OCI-LY7 (cell line): ENCODE data around the gene SCT. TPM values are rescaled to one million over a fixed set of nuclear protein-coding genes. Genes with fewer than 3 reads are reported as not detected.

Experiments used
- BruUV-seq: library from RNA; stranded (reverse); fragments of 400-500 nt; replicated peaks from 2 replicates; lab custom pipeline; 2021; lab: Mats Ljungman, UMichigan
- CTCF ChIA-PET: fragments of 300-600 bp; sonication (Branson Sonifier 250); formaldehyde crosslinking; loops from one replicate; lab custom pipeline; 2022; ENCODE audit warnings: antibody characterized with exemption; ENCODE audit not compliant: unreplicated experiment; lab: Charles Lee
- POLR2A ChIA-PET: fragments of 300-600 bp; sonication (Branson Sonifier 250); formaldehyde crosslinking; loops from one replicate; lab custom pipeline; 2022; ENCODE audit warnings: antibody characterized with exemption; lab: Charles Lee
- DNase-seq: peaks from one replicate; pipeline ENCODE4 v3.0.0-alpha.2; 2015; ENCODE audit warnings: low spot score
- H2AFZ ChIP-seq: fragments of 200-600 bp; sonication (generic), shearing (Covaris generic); 2 replicates; pipeline ENCODE4 v1.6.1; 2014; ENCODE audit warnings: mild to moderate bottlenecking, antibody characterized with exemption, low read length, moderate library complexity
- H3K27ac ChIP-seq: fragments of 200-600 bp; sonication (generic); 2 replicates; pipeline ENCODE4 v1.5.1; 2014; ENCODE audit warnings: mixed run types, low read depth, mild to moderate bottlenecking, moderate library complexity, low read length, inconsistent platforms; ENCODE audit not compliant: poor library complexity, severe bottlenecking
- H3K36me3 ChIP-seq: fragments of 200-600 bp; sonication (generic); 2 replicates; pipeline ENCODE4 v1.6.1; 2014; ENCODE audit warnings: mild to moderate bottlenecking, antibody characterized with exemption, low read length, moderate library complexity, mixed read lengths; ENCODE audit not compliant: insufficient read depth
- H3K4me1 ChIP-seq: fragments of 200-600 bp; sonication (generic); 2 replicates; pipeline ENCODE4 v1.5.1; 2014; ENCODE audit warnings: mild to moderate bottlenecking, low read length; ENCODE audit not compliant: insufficient read depth, poor library complexity, severe bottlenecking
- H3K4me2 ChIP-seq: fragments of 200-600 bp; sonication (generic); 2 replicates; pipeline ENCODE4 v1.6.1; 2014; ENCODE audit warnings: mild to moderate bottlenecking, low read length
- H3K4me3 ChIP-seq: fragments of 200-600 bp; sonication (generic); 2 replicates; pipeline ENCODE4 v1.5.1; 2014; ENCODE audit warnings: mild to moderate bottlenecking, low read depth, low read length; ENCODE audit not compliant: poor library complexity, severe bottlenecking
- H3K79me2 ChIP-seq: fragments of 200-600 bp; sonication (generic); 2 replicates; pipeline ENCODE4 v1.6.1; 2016; ENCODE audit warnings: low read depth, mild to moderate bottlenecking, low read length, moderate library complexity, mixed read lengths; ENCODE audit not compliant: insufficient read depth
- H3K9me2 ChIP-seq: fragments of 200-600 bp; sonication (generic); 2 replicates; pipeline ENCODE4 v1.6.1; 2016; ENCODE audit warnings: mild to moderate bottlenecking, low read length, mixed read lengths; ENCODE audit not compliant: insufficient read depth
- H3K9me3 ChIP-seq: fragments of 200-600 bp; sonication (generic); 2 replicates; pipeline ENCODE4 v1.6.1; 2014; ENCODE audit warnings: mild to moderate bottlenecking, mixed run types, low read length, mixed read lengths
- H4K20me1 ChIP-seq: fragments of 200-600 bp; sonication (generic); 2 replicates; pipeline ENCODE4 v1.6.1; 2014; ENCODE audit warnings: mild to moderate bottlenecking, antibody characterized with exemption, low read length, moderate library complexity, mixed read lengths; ENCODE audit not compliant: insufficient read depth
- EZH2phosphoT487 ChIP-seq: fragments of 200-600 bp; sonication (generic); IDR thresholded peaks from 2 replicates; pipeline ENCODE4 v1.6.1; 2018; ENCODE audit warnings: low read depth, borderline replicate concordance, mild to moderate bottlenecking, mixed run types, antibody characterized with exemption, low read length, moderate library complexity, mixed read lengths
- intact Hi-C: fragments of 100-400 bp; cut with micrococcal nuclease; formaldehyde crosslinking; loops from one replicate; pipeline ENCODE4 v1.10.0; 2022; ENCODE audit not compliant: unreplicated experiment
- total RNA-seq, 2 experiments: library from RNA; depleted of rRNA in 1 of 2; stranded (reverse); fragments of >200 nt in 1 of 2; shearing (Covaris generic) in 1 of 2; gene quantifications; 2 replicates each; pipeline ENCODE4 v1.2.3, GENCODE V29; 2014 to 2022
- TF ChIP-seq, protein P1 (sequence below): fragments of 200-600 bp; sonication (generic); conservative IDR thresholded peaks from 2 replicates; pipeline ENCODE4 v1.5.1; 2014; ENCODE audit warnings: mild to moderate bottlenecking, antibody characterized with exemption, low read length, moderate library complexity, mixed read lengths

SCT gene
- total RNA-seq, 2 experiments from 2014 or later, result not detected

DNA sequence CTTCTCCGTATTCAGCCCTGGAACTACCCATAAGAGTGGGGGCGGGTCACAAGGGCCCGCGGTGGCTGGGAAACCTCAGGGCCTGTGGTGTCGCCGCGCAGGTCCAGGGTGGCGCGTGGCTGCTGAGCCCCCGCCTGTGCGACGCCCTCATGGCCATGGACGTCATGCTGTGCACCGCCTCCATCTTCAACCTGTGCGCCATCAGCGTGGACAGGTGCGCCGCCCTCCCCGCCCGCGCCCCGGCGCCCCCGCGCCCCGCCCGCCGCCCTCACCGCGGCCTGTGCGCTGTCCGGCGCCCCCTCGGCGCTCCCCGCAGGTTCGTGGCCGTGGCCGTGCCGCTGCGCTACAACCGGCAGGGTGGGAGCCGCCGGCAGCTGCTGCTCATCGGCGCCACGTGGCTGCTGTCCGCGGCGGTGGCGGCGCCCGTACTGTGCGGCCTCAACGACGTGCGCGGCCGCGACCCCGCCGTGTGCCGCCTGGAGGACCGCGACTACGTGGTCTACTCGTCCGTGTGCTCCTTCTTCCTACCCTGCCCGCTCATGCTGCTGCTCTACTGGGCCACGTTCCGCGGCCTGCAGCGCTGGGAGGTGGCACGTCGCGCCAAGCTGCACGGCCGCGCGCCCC is 12.5 kb upstream of the SCT start:
- no peak overlapping the region for H3K4me3 ChIP-seq
- TF ChIP-seq, protein P1, sequence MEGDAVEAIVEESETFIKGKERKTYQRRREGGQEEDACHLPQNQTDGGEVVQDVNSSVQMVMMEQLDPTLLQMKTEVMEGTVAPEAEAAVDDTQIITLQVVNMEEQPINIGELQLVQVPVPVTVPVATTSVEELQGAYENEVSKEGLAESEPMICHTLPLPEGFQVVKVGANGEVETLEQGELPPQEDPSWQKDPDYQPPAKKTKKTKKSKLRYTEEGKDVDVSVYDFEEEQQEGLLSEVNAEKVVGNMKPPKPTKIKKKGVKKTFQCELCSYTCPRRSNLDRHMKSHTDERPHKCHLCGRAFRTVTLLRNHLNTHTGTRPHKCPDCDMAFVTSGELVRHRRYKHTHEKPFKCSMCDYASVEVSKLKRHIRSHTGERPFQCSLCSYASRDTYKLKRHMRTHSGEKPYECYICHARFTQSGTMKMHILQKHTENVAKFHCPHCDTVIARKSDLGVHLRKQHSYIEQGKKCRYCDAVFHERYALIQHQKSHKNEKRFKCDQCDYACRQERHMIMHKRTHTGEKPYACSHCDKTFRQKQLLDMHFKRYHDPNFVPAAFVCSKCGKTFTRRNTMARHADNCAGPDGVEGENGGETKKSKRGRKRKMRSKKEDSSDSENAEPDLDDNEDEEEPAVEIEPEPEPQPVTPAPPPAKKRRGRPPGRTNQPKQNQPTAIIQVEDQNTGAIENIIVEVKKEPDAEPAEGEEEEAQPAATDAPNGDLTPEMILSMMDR, result no peak
- no peak for TF ChIP-seq EZH2phosphoT487
- H3K27ac ChIP-seq, result no peak overlapping the region
- ChIA-PET CTCF (no interaction called here), POLR2A (no interaction called here)
- no peak overlapping the region for H2AFZ ChIP-seq
- BruUV-seq, result no TSS peak
- H3K79me2 ChIP-seq, result no peaks in the 10 kb centered on the region
- no peaks in the 10 kb centered on the region for H3K9me2 ChIP-seq
- no peak overlapping the region for H3K4me2 ChIP-seq
- peaks cover 21% of the 10 kb centered on the region; the same call in 1 of the 2 replicates for H3K36me3 ChIP-seq
- peaks cover 9% of the 10 kb centered on the region for H3K4me1 ChIP-seq
- no peak for DNase-seq
- intact Hi-C loops, result no loop called here
- H3K9me3 ChIP-seq, result no peaks in the 10 kb centered on the region
- H4K20me1 ChIP-seq, result no peaks in the 10 kb centered on the region

GRCh38 chr11:638631-639331 is 11.8 kb upstream of the SCT start:
- ChIA-PET CTCF (no interaction called here), POLR2A (no interaction called here)
- BruUV-seq, result no TSS peak

More at GRCh38 chr11:638631-639331, 11.8 kb upstream of the SCT start:
- no peak overlapping the region for H3K4me2 ChIP-seq
- H3K9me3 ChIP-seq, result no peaks in the 10 kb centered on the region
- no peaks in the 10 kb centered on the region for H4K20me1 ChIP-seq
- H3K9me2 ChIP-seq, result no peaks in the 10 kb centered on the region
- H3K4me1 ChIP-seq, result peaks cover 9% of the 10 kb centered on the region
- H3K36me3 ChIP-seq, result peaks cover 15% of the 10 kb centered on the region; the same call in 1 of the 2 replicates
- no peak for DNase-seq
- no peaks in the 10 kb centered on the region for H3K79me2 ChIP-seq
- no peak overlapping the region for H3K4me3 ChIP-seq
- no peak overlapping the region for H3K27ac ChIP-seq
- TF ChIP-seq EZH2phosphoT487, result no peak
- TF ChIP-seq, protein P1, result no peak
- intact Hi-C loops, result no loop called here
- no peak overlapping the region for H2AFZ ChIP-seq
